ENCODE data around the gene PDLIM5. TPM values are rescaled to one million over a fixed set of nuclear protein-coding genes. Genes with fewer than 3 reads are reported as not detected.

The PDLIM5 gene
- polyA plus RNA-seq, 1 donor = 268 TPM

DNA sequence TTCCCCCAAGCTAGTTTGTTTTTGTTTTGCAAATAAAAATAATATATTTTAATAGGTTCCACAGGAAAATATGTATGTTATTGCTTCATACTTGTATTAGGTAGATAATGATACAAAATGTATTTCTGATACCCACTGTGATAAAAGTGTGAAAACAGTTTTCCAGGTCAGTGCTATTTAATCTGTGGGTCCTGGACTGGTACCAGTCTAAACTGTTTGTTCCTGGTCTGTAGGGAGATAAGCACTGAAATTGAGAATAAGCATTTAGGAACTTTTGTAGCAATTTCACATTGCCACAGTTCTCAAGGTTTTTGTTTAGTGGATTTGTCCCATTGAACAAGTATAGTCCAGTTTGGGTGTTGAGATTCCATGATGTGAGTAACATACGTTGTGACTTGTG, 110.5 kb downstream of the PDLIM5 start:
- DNase-seq = no peak

DNA sequence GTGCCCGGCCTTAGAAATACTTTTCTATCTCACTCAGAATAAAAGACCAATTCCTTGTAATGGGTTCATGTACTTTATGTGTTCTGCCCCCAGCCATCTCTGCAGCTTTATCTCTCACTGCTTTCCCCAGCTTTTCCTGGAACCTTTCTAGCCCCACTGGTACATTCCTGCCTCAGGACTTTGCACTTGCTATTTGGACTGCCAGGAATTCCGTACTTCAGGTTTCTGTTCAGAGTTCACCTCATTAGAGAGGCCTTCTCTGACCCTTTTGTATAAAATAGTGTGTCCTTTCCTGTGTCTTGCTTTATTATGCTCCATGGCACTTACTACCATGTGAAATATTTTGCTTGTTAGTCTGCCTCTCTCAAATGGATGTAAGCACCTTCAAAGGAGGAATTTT, 112.5 kb downstream of the PDLIM5 start:
- no peak for DNase-seq

DNA sequence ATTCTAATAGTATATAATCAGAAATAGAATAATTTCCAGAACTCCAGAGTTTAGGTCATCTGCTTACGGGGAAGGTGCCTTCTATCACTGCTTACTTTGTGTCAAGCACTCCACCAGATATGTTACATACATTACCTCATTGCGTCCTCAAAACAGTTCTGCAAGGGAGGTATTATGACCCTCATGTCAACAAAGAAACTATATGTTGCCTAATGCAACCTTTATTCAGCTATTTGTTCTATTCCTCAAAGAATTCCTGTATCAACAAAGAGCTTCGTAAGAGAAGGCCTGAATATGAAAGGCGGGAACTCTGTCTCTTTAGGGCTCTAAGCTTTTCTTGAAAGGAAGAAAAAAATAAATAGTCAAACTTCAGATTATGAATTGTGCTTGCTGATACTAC, 114.7 kb downstream of the PDLIM5 start:
- no peak for DNase-seq

DNA sequence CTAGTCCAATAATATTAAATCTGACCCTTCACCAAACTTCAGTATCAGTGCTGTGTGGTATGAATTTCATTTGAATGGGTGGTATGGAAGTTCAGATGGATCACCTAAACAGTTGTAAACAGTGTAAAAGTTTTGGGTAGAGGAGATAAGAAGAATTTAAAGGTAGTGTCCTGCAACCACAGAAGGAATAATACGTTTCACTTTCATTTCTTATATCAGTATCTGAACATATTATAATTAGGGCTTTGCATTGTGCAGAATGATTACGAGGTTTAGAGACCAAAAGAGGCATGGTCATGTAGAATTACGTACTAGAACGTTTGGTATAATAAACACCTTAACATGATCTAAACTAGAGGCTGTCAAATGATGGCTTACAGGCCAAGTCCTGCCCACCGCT, 116.1 kb downstream of the PDLIM5 start:
- DNase-seq = no peak

DNA sequence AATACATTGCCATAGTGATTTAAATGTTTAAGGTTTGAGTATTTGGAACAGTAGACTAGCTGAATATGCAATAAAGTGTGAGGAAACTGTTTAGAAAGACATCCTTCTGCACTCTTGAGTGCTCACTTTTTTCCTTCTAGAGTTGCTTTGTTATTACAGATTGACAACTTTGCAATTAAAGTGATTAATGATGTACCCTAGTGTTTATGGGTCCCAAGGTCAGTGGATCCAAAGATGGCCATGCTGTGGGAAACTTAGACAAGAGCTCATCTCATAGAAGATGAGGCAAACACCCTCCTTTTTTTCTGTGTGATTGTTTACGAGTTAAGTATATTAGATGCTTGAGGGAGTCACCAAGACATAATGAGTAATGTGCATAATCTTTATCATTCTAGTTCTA, 118.8 kb downstream of the PDLIM5 start:
- no peak for DNase-seq

DNA sequence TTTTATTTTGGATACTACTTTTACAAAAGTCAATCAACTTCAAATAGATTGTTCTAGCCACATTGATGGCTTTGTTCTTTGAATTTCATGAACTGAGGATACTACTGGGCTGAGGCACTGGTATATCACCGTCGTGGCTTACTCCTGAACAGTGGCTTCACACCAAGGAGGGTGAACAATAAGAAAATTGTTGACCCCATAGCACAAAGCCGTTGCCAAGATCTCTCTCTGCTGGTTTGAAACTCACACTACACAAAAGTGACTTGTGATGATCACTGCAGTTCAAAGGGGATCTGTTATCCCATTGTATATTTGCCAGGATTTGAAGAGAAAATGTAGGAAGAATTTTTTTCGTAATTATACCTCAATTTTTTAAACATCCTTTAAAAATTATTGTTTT, 119.6 kb downstream of the PDLIM5 start:
- no peak for DNase-seq

DNA sequence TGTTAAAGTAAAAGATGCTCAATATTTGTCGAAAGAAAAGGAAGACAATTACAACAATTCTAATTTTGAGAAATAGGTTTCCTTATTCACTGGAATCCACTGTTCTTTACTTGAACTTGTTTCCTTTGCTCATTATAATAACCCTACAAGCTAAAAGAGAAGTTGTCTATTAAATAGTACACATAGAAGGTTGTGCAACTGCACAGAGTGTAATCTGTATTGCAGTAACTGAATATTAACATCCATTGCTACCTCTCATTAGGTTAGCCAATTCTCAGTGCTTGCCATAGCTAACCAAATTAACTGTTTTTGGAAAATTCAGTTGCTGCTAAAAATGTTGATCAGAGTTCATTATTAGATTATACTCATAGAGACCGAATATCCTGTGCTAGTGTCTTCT, 120.0 kb downstream of the PDLIM5 start:
- no peak for DNase-seq

DNA sequence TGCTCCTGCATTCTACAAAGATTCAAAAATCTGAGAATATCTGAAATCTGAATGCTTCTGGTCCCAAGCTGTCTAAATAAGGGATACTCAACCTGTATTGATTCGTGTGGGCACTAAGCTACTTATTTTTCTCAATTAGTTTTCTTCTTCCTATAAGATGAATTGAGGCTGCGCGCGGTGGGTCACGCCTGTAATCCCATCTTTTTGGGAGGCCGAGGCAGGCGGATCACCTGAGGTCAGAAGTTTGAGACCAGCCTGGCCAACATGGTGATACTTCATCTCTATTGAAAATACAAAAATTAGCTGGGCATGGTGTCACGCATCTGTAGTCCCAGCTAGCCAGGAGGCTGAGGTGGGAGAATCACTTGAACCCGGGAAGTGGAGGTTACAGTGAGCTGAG, 122.3 kb downstream of the PDLIM5 start:
- DNase-seq = no peak

DNA sequence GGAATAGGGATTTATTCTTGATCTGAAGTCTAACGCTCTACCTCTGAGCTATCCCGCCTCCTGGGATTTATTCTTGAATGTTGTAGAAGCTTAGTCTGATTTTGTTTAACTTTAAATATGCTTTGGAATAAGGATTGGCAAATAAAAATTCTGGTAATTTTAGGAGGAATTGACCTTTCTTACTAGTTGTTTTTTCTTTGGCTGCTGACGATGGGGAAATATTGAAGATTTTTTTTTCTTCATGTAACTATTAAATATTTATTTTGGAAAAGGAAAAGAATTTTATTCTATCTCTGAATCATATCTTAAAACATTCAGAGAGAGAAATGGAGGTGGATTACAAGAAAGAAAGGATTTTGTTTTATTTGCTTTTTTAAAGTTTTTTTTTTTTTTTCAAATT, 122.9 kb downstream of the PDLIM5 start:
- no peak for DNase-seq

DNA sequence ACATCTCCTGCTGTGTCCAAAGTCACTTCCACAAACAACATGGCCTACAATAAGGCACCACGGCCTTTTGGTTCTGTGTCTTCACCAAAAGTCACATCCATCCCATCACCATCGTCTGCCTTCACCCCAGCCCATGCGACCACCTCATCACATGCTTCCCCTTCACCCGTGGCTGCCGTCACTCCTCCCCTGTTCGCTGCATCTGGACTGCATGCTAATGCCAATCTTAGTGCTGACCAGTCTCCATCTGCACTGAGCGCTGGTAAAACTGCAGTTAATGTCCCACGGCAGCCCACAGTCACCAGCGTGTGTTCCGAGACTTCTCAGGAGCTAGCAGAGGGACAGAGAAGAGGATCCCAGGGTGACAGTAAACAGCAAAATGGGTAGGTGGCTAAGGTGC, 123.9 kb downstream of the PDLIM5 start:
- no peak for DNase-seq

DNA sequence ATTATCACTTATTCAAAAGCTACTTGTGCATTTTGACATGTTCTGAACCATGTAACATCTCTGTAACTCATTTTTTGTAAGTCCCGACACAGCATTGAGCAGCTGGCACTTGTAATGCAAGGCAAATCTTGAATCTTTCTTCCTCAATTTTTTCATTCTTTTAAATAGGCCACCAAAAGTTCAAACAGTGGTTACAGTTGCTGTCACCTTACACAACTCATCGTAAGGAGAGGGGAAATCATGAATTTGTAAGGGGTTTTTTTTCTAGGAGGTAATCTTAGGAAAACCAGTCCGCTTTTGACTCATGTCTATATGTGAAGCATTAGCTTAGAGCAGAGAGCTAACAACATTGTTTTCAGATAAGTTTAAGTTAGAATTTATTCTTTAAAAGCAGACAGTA, 124.5 kb downstream of the PDLIM5 start:
- DNase-seq = no peak

DNA sequence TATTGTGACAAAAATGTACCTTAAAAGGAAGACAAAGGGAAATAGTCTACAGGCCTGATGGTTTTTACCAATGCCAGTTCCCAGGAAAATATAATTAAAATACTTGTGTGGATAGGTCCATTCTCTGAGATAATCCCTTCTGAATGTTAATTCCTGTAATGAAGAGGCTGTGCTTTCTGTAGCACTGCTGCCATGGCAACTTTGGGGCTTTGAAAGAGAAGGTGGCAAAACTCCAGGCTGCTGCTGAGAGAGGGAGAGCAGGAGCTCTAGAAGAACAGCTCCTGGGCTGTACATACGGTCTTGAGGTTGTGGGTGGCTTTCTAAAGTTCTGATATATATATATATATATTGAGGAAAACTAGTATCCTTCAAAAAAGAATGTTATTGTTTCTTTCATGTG, 125.4 kb downstream of the PDLIM5 start:
- no peak for DNase-seq

DNA sequence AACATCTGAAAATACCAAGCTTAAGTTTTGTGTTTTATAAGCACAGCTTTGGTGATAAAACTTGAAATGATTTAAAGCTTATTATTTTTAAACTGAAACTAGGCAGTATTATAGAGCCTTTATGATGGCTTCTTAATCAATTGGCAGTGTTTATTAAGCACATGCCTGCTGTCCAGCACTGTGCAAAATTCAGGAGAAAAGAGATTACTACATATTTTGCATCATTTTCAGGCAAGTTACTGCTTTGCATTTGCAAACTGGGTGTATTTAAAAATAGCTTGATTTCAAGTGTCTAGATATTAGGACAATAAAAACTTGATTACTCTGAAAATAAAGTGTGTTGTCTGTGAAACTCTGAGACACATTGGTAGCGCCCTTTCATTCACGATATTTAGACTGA, 126.5 kb downstream of the PDLIM5 start:
- DNase-seq = no peak

DNA sequence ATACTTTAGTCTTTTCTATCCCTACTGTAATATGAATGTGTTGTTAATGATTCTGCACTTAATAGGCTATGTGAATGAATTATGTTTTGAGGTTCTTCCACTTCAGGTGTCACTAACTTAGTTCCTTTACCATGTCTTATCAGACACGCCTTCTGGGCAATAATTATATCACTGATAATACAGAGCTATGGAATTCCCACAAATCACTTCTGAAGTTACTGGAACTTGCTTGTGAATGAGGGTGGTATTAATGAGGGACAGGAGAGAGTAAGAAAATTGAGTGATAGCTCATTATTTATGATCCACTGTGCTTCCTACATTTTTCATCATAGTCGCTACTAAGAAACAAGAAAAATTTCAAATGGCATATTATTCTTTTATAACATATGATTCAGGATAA, 130.0 kb downstream of the PDLIM5 start:
- no peak for DNase-seq

DNA sequence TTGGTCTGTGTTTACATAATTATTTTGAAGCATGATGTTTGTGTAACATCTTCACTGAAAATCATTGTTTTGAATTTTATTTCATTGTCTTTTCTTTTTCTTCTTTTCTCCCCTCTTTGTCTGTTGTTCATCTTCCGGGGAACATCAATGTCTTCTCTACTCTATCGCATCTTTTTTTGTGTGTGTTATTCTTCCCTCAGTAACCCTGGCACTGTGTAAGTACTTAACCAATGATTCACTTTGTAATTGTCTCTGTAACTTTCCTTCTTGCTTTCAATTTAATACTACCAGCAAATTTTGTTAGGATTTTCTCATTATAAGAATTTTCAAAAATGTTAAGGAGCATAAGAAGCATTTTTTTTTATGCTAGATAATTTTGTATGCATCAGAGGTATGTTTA, 130.8 kb downstream of the PDLIM5 start:
- no peak for DNase-seq

DNA sequence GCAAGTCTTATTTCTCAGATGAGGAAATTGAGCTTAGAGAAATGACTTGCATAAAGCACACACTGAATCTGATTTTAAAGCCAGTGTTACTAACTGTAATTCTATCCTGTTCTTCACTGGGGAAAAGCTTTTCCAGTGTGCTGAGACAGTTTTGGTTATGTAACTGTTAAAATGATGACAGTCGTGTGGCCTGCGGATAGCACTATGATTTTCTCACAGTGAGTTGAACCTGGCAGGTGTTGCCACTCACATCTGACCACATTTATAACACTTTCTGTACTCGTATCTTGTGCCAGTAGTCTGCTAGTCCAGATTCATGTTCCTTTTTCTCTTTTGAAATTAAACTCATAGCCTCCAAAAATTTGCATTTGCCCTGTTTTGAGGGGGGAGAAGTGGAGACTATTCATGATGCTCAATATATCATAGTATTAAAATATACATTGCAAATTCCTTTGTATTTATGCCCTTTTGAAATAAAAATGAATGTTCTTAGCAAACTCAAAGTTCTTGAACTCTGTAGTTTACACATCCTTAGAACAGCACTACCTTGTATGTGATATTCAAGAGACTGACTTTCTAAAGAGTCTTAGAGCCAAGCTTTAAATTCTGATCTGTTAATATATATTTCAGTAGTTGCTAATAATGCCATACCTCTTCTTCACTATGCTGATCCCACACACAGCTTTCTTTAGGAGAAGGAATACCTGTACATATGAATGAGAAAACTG, 132.3 kb downstream of the PDLIM5 start:
- no peak for DNase-seq

DNA sequence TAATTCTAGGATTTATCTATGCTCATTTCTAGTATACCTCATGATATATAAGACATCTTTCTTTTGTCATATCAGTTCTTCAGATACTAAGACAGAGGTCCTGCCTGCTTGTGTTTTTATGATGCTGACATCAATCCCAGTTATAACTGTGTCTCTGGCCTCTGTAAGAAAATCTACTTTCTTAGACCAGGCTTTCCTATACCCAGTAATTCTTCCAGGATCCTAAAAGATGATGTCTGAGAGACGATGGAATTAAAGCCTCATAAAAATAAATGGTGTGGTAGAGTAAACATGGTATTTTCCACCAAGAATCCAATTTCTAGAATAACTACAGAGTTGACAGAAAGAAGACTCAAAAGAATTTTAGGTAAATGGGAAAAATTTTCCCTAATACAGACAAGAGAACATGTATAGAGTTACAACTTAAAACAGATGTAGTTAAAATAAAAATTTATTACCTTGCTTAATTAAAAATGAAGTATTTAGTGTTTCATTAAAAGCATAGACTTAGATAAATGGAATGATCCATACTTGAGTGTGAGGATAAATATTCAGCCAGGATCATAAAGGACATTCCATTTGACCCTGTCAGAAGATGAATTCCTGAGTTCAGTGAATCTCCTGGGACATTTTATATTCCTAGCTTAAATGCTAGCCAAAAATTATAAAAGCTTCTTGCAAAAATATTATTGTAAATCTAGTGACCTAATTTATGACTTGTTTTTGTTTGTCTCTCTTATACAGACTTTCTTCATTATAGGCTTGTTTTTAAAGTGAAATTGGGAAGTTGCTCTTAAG, 137.4 kb downstream of the PDLIM5 start:
- DNase-seq = no peak

DNA sequence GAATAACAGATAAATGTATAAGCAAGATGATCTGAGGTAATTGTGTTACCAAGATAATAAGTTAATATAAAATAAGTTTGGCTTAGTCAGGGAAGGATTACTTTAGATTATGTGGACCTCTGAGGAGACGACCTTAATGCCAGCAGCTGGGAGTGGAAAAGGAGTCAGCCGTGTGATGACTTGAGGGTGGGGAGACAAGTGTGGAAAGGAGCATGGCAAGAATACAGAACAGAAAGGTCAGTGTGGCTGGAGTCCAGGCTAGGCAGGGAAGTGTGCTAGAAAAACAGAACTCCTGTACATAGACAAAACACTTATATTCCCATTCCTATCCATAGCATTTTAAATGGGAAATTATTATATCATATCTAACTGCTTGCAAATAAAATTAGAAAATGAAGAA, 138.8 kb downstream of the PDLIM5 start:
- no peak for DNase-seq

DNA sequence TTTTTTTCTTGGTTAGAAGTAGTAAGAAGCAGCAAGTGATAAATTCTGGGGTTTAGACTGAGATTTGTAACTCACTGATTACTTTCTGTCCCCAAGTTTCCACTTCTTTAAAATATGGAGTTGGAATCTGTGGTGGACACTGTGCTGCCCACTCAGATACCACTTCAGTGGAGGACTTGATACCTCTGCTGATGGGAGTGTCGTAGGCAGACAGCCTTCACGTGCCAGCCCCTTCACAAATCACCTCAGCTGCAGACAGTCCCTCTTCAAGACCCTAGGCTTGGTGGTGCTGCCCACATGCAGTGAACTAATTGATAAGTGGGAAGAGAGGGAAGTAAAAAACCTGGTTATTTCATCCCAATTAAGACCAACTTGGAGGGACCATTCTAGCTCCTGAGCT, 139.5 kb downstream of the PDLIM5 start:
- DNase-seq = no peak

DNA sequence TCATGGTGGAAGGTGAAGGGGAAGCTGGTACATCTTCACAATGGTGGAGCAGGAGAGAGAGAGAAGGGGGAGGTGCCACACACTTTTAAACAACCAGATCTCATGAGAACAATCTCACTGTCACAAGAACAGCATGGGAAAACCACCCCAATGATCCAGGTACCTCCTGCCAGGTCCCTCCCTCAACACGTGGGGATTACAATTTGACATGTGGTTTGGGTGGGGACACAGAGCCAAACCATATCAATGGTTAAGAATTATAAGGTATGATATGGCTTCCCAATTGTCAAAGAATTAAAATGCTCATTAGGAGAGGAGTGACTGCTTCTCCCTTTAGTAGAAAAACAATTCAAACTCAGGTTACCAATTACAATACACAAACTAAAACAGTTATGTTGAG, 143.3 kb downstream of the PDLIM5 start:
- DNase-seq = no peak

DNA sequence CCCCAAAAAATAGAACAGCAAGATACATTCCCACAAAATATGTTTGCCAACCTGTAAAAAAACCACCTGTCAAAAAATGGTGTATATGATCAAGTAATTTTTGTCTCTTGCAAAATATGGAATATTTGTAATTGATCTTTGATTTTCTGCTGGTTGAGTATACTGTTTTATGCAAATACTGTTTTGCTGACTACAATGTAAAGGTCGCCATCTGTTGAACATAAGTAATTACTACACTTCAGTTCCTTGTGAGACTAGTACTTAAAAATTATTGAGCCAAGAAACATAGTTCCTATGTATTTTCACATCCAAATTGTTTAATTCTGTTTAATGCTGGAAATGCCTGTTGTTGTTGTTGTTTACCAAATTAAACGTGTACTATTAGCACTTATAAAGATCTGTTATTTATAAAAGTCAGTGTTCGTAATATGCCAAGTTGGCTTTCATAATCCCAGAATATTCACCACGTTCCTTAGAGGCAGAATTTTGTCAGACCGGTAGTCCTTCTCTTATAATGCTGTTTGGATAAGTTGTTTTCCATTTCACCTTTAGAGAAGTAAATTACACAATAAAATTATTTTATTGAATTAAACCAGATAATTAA, 144.2 kb downstream of the PDLIM5 start:
- peak; percentile 40 for DNase-seq

DNA sequence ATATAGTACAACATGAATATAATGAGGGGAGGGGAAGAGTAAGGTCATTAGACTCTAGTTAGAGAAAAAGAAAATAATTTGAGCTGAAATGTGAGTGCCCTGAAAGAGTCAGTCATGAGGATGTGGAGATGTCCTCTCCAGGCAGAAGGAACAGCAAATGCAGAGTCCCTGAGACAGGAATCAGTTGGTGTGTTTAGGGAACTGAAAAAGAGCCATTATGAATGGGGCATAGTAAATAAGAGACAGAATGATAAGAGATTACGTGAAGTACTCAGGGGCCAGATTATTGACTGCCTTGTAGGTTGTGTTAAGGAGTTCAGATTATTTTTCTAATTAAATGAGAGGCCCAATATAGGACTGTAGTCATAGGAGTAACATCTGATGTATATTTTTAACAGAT, 147.0 kb downstream of the PDLIM5 start:
- DNase-seq = no peak

DNA sequence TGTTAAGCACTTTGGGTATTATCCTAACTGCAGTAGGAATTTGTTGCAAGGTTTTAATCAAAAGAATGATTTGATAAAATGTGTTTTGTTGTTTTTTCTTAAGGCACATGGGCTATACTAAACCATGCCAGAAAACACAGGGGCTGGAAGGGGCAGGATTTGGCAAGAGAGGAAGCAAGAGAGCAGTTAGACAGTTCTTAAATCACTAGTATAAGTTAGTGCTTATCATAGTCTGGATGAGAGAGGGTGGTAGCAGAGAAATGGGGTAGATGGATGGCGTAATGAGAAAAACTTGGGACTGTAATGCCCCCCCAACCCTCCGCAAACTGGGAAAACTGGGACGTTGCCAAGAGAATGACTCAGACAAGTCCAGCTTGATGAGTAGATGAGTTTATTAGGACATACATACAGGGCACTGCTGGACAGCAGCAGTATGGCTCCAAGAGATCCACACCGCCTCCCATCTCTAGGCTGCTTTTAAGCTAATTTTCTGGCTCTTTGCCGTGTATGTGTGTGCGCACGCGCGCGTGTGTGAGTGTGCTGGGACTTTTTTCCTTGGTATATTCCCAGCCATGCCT, 151.5 kb downstream of the PDLIM5 start:
- DNase-seq = no peak

Data from hindlimb muscle (tissue), 1 donor.